ENCODE results near the gene KRTAP10-12. TPM values are rescaled to one million over a fixed set of nuclear protein-coding genes. Genes with fewer than 3 reads are reported as not detected.

The KRTAP10-12 gene
- total RNA-seq, 6 donors from 2014 or later: not detected

GRCh38 chr21:44708213-44708865 lies 11.4 kb downstream of the KRTAP10-12 start:
- Histone ChIP-seq H3K27me3 (peaks cover 0 to 67% (median 39%) of the 10 kb centered on the region in 4 donors), H3K4me1 (peaks cover 0 to 43% (median 14%) of the 10 kb centered on the region in 4 donors), H3K9me3 (peaks cover 0 to 7% (median 0%) of the 10 kb centered on the region in 4 donors), H3K27ac (no peak overlapping the region), H3K36me3 (no peaks in the 10 kb centered on the region), H3K4me3 (no peak overlapping the region)
- DNase-seq: no peak
- TF ChIP-seq POLR2A (IDR thresholded peaks at IDR 0.05) (no peak), EP300 (IDR thresholded peaks at IDR 0.05) (no peak), CTCF (IDR thresholded peaks at IDR 0.05) (no peak), POLR2AphosphoS5 (IDR thresholded peaks at IDR 0.05) (no peak)
- WGBS, 2 donors: 17 to 26% methylated on average over 7 to 9 of the region's 13 CpGs
- ATAC-seq (ENCODE audit: low FRiP score in 2 of 2): no peak

- H3K4me3 ChIP-seq: no peak overlapping the region
- no peak for ATAC-seq (ENCODE audit: low FRiP score in 2 of 2)
- H3K27ac ChIP-seq: no peak overlapping the region
- H3K27me3 ChIP-seq: peaks cover 0 to 63% (median 38%) of the 10 kb centered on the region in 4 donors
- peaks cover 0 to 43% (median 14%) of the 10 kb centered on the region in 4 donors for H3K4me1 ChIP-seq
- peaks cover 0 to 7% (median 0%) of the 10 kb centered on the region in 4 donors for H3K9me3 ChIP-seq
- no peaks in the 10 kb centered on the region for H3K36me3 ChIP-seq
- 2 to 17% methylated on average over 10 to 15 of the region's 25 CpGs for WGBS, 2 donors
- no peak for TF ChIP-seq POLR2AphosphoS5 (IDR thresholded peaks at IDR 0.05)
- no peak for TF ChIP-seq CTCF (IDR thresholded peaks at IDR 0.05)
- TF ChIP-seq POLR2A (IDR thresholded peaks at IDR 0.05): no peak
- TF ChIP-seq EP300 (IDR thresholded peaks at IDR 0.05): no peak
- peak in 1 of 2 donors; percentile 42 for DNase-seq
Observed at GRCh38 chr21:44708866-44709425, 12.0 kb downstream of the KRTAP10-12 start.

- ATAC-seq (ENCODE audit: low FRiP score in 2 of 2): peak in 1 of 2 donors; percentile 27
Observed at GRCh38 chr21:44709426-44710293, 12.7 kb downstream of the KRTAP10-12 start.

GRCh38 chr21:44710294-44710665 lies 13.3 kb downstream of the KRTAP10-12 start:
- Histone ChIP-seq H3K27me3 (peaks cover 0 to 62% (median 37%) of the 10 kb centered on the region in 4 donors), H3K27ac (no peak overlapping the region), H3K9me3 (peaks cover 0 to 7% (median 0%) of the 10 kb centered on the region in 4 donors), H3K36me3 (no peaks in the 10 kb centered on the region), H3K4me1 (peaks cover 0 to 43% (median 14%) of the 10 kb centered on the region in 4 donors), H3K4me3 (no peak overlapping the region)
- ATAC-seq (ENCODE audit: low FRiP score in 2 of 2) (no peak), DNase-seq (no peak)
- WGBS, 2 donors: 8 to 21% methylated on average over 4 to 13 of the region's 17 CpGs
- TF ChIP-seq POLR2A (IDR thresholded peaks at IDR 0.05): no peak
- no peak for TF ChIP-seq POLR2AphosphoS5 (IDR thresholded peaks at IDR 0.05)
- TF ChIP-seq CTCF (IDR thresholded peaks at IDR 0.05): no peak
- TF ChIP-seq EP300 (IDR thresholded peaks at IDR 0.05): no peak

More at GRCh38 chr21:44709426-44710293, 12.7 kb downstream of the KRTAP10-12 start:
- peaks cover 0 to 43% (median 14%) of the 10 kb centered on the region in 4 donors for H3K4me1 ChIP-seq
- H3K4me3 ChIP-seq: no peak overlapping the region
- TF ChIP-seq EP300 (IDR thresholded peaks at IDR 0.05) (no peak), POLR2AphosphoS5 (IDR thresholded peaks at IDR 0.05) (no peak), POLR2A (IDR thresholded peaks at IDR 0.05) (no peak), CTCF (IDR thresholded peaks at IDR 0.05) (no peak)
- peaks cover 0 to 62% (median 37%) of the 10 kb centered on the region in 4 donors for H3K27me3 ChIP-seq
- DNase-seq: peak in 1 of 2 donors; percentile 85
- peaks cover 0 to 7% (median 0%) of the 10 kb centered on the region in 4 donors for H3K9me3 ChIP-seq
- 2 to 14% methylated on average over 23 to 36 of the region's 45 CpGs for WGBS, 2 donors
- no peaks in the 10 kb centered on the region for H3K36me3 ChIP-seq
- H3K27ac ChIP-seq: no peak overlapping the region

All from upper lobe of left lung (tissue), 6 donors.